GM23338 (cell line): ENCODE data around the gene TIMM44.

Source experiments
- CTCF ChIP-seq, 2 experiments: fragments of 200-600 bp in 1 of 2; sonication (generic) in 1 of 2; conservative IDR thresholded peaks; 2 replicates each; pipeline versions ENCODE4 v1.5.1 to v1.6.1; 2016 to 2017; ENCODE audit warnings: antibody characterized with exemption in 2 of 2, low read depth in 2 of 2, mild to moderate bottlenecking in 2 of 2, moderate library complexity in 1 of 2
- EZH2 ChIP-seq: fragments of 200-600 bp; sonication (generic); IDR thresholded peaks from one replicate; pipeline ENCODE4 v1.8.0; 2017; ENCODE audit warnings: antibody characterized with exemption, mild to moderate bottlenecking, low read depth; ENCODE audit not compliant: unreplicated experiment

DNA sequence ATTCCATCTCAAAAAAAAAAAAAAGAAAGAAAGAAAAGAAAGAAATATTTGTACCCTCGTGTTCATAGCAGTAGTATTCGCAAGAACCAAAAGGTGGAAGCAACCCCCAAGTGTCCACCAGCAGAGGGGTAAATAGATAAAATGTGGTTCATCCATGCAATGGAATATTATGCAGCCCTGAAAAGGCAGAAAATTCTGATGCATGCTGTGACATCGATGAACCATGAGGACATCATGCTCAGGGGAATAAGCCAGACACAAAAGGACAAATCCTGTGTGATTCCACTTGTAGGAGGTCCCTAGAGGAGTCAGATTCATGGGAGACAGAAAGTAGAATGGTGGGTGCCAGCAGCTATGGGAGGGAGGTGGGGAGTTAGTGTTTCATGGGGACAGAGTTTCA is 61.6 kb downstream of the TIMM44 start:
- TF ChIP-seq CTCF (conservative IDR thresholded peaks at IDR 0.05; ENCODE audit: low read depth in 2 of 2): no peak
- TF ChIP-seq EZH2: no peak
